Adrenal gland (tissue), 12 donors: ENCODE data around the gene SV2C. TPM values are rescaled to one million over a fixed set of nuclear protein-coding genes. Genes with fewer than 3 reads are reported as not detected.

Experiments used
- DNase-seq, 7 donors: peaks; one replicate each; pipeline ENCODE4 v3.0.0-alpha.2; 2019 to 2020
- H3K27ac ChIP-seq, 5 donors: fragments of 200-600 bp; sonication (generic) in 4 of 5; 1 replicate in 3 of 5; 2 replicates in 2 of 5; pipeline versions ENCODE4 v1.5.1 to v1.8.0; 2016 to 2020; ENCODE audit warnings: mild to moderate bottlenecking in 1 of 5
- H3K27me3 ChIP-seq: fragments of 200-600 bp; 2 replicates; pipeline ENCODE4 v1.8.0; 2021
- H3K36me3 ChIP-seq, 2 donors: fragments of 200-600 bp; replicated peaks in 1 of 2; 1 replicate in 1 of 2; 2 replicates in 1 of 2; pipeline versions ENCODE4 v1.5.1 to v1.8.0; 2018 to 2022
- H3K4me1 ChIP-seq, 2 donors: fragments of 200-600 bp; replicated peaks in 1 of 2; 1 replicate in 1 of 2; 2 replicates in 1 of 2; pipeline versions ENCODE4 v1.5.1 to v1.8.0; 2018 to 2021
- H3K4me3 ChIP-seq, 4 donors: fragments of 200-600 bp; sonication (generic) in 3 of 4; one replicate each; pipeline ENCODE4 v1.5.1; 2016 to 2018
- H3K9me3 ChIP-seq, 3 donors: fragments of 200-600 bp; sonication (generic) in 1 of 3; replicated peaks in 1 of 3; 1 replicate in 2 of 3; 2 replicates in 1 of 3; pipeline versions ENCODE4 v1.5.1 to v1.8.0; 2016 to 2021
- POLR2A ChIP-seq, 2 donors: fragments of 450-650 bp; IDR thresholded peaks; one replicate each; pipeline ENCODE4 v1.6.1; 2017; ENCODE audit warnings: antibody characterized with exemption in 2 of 2, mild to moderate bottlenecking in 2 of 2, moderate library complexity in 1 of 2
- WGBS, 4 donors: extraction: QIAGEN DNeasy Blood & Tissue Kit in 2 of 4; methylation state at CpG; one replicate each; pipeline versions ENCODE4 v1.1.5 to v1.1.7; 2013 to 2017; 5-methylcytosine and 5-hydroxymethylcytosine counted together
- intact Hi-C, 2 donors: fragments of 100-400 bp; cut with DNase I; formaldehyde crosslinking; loops; one replicate each; pipeline versions ENCODE4 v1.14.1 to v1.15.0; 2022 to 2023
- polyA plus RNA-seq, 3 donors: library from polyadenylated mRNA; stranded (reverse); fragments of 200-250 nt in 2 of 3; fragments of 350-450 nt in 1 of 3; fragmentation: Illumina TruSeq in 1 of 3; extraction: RNeasy Lipid Tissue Mini Kit (QIAGEN cat#74804) in 1 of 3; gene quantifications; one replicate each; pipeline ENCODE4 v1.2.3, GENCODE V29; 2013 to 2014
- total RNA-seq, 9 donors: library from RNA; depleted of rRNA in 4 of 9; stranded (reverse); fragments of >200 nt in 4 of 9; fragments of 120-200 nt in 1 of 9; fragmentation: NEBNext Ultra II Directional in 1 of 9; extraction: Animal tissue kit (Norgen Biotek cat#: 25700) in 1 of 9; gene quantifications; one replicate each; pipeline versions ENCODE4 v1.1.0 to v1.2.4, GENCODE V29; 2013 to 2023
- TF ChIP-seq, protein P1 (sequence below), 6 experiments: fragments of 450-650 bp in 4 of 6; fragments of 200-600 bp in 2 of 6; sonication (generic) in 1 of 6; IDR thresholded peaks; 1 replicate in 5 of 6; 2 replicates in 1 of 6; pipeline versions ENCODE4 v1.5.1 to v1.8.0; 2016 to 2021; ENCODE audit warnings: antibody characterized with exemption in 6 of 6, mild to moderate bottlenecking in 2 of 6, moderate library complexity in 1 of 6
- donor health status: healthy with polysubstance abuse.
- donor health status: Bipolar disorder and iron deficiency.
- donor health status: DM: yes; HTN: yes; CAD: no.
- donor health status: DM: no; HTN: no; CAD: no.
- donor health status: DM: no; HTN: no; CAD: no.
- donor health status: DM: yes; HTN: yes; CAD: no.

Gene SV2C
- total and polyA plus RNA-seq, 12 donors, result under 0.01 to 0.96 (median 0.19) TPM; not detected in 1

DNA sequence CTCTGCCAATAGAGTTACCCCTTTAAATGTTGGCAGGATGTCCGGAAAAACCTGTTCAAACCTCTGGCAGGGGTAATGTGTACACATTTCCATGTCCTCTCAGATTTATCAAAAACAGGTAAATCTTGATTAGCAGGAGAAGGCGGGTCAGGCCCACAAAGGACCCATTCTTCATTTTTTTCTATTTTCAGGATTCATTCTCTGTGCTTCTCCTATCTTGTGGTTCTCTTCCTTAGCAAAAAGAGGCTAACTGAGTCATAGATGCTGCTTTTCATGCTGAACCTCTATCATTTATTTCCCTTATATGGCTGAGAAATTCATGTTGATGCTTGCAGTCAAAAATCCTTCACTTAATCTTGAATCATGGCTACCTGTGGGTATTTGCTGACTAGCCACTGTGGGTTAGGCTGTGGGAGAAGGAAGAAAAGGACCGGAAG, 207.2 kb downstream of the SV2C start:
- H3K9me3 ChIP-seq, result no peaks in the 10 kb centered on the region
- H3K27ac ChIP-seq, result no peak overlapping the region
- H3K27me3 ChIP-seq, result no peaks in the 10 kb centered on the region
- no peak for TF ChIP-seq POLR2A (IDR thresholded peaks at IDR 0.05)
- TF ChIP-seq, protein P1, sequence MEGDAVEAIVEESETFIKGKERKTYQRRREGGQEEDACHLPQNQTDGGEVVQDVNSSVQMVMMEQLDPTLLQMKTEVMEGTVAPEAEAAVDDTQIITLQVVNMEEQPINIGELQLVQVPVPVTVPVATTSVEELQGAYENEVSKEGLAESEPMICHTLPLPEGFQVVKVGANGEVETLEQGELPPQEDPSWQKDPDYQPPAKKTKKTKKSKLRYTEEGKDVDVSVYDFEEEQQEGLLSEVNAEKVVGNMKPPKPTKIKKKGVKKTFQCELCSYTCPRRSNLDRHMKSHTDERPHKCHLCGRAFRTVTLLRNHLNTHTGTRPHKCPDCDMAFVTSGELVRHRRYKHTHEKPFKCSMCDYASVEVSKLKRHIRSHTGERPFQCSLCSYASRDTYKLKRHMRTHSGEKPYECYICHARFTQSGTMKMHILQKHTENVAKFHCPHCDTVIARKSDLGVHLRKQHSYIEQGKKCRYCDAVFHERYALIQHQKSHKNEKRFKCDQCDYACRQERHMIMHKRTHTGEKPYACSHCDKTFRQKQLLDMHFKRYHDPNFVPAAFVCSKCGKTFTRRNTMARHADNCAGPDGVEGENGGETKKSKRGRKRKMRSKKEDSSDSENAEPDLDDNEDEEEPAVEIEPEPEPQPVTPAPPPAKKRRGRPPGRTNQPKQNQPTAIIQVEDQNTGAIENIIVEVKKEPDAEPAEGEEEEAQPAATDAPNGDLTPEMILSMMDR (IDR thresholded peaks at IDR 0.05), result no peak
- no peaks in the 10 kb centered on the region for H3K36me3 ChIP-seq
- intact Hi-C loops, result no loop called here
- H3K4me1 ChIP-seq, result no peaks in the 10 kb centered on the region
- WGBS, 4 donors, result 79 to 90% (median 83%) methylated on average over 3 of the region's 3 CpGs
- no peak for DNase-seq
- H3K4me3 ChIP-seq, result no peak overlapping the region

DNA sequence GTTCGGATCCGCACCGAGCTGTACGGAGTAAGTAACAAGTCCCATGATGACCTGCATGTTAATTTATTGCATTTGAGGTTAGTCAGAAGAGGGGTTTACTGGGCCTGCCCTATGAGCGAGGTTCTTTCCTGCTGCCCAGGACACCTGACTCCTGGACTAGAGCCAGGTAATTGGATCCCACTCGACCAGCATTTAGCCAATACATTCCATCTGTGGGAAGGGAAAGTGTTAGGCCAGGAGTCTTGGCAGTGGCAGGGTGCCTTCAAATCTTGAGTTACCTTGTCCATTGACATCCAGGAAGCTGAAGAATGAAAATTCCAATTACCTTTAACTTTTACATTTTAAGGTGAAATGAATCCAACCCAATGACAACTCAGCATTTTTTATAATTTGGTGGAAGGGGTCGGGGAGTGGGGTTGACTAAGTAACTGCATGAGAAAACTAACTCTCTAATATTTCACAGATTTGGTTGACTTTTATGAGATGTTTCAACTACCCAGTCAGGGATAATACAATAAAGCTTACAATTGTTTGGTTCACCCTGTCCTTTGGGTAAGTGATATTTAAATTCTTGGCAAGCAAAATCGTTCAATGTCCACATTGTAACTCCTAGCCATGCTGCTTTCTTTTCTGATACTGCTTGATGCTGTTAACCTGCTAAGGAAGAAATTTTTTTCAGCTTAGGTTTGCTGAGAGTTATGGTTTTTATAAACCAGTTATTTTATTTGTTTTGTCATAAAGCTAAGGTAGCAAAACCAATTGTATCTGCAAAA, 208.3 kb downstream of the SV2C start:
- Histone ChIP-seq H3K4me1 (no peaks in the 10 kb centered on the region), H3K4me3 (no peak overlapping the region), H3K36me3 (no peaks in the 10 kb centered on the region), H3K27me3 (no peaks in the 10 kb centered on the region), H3K27ac (no peak overlapping the region), H3K9me3 (no peaks in the 10 kb centered on the region)
- no peak for DNase-seq
- intact Hi-C loops, result no loop called here
- TF ChIP-seq POLR2A (IDR thresholded peaks at IDR 0.05), result no peak
- TF ChIP-seq, protein P1 (IDR thresholded peaks at IDR 0.05), result no peak
- WGBS, 4 donors, result 84 to 87% (median 85%) methylated on average over 8 of the region's 8 CpGs

DNA sequence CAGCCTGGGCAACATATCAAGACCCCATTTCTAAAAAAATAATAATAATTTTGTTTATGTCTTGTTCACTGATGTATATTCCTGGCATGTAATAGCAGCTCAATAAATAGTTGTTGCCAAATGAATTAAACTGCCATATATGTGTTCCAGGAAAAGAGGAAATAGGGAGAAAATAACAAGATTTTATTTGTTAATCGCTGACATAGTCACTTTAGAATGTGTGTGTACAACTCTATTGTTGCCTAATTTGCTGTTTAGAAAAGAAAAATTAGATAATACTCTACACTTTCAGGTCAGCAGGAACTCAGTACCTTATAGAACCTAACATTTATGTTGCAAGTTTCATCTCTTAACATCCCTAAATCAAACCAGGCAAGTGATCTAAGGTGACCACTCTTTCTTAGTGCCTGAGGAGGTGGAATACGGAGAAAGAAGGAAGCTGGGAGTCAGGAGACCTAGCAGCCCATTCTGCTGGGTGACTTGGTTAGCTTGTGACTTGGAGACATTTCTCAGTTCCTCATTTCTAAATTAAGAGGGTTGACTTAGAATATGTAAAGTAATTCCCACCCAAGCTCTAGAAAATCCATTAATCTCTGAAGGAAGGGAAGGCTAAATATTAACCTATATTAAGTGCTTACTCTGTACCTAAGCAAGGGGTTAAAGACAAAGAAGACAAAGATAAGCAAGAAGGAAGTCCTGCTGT, 209.6 kb downstream of the SV2C start:
- Histone ChIP-seq H3K27ac (peak overlapping the region in 2 of 5 donors; percentile 17 to 43), H3K36me3 (no peaks in the 10 kb centered on the region), H3K27me3 (no peaks in the 10 kb centered on the region), H3K9me3 (no peaks in the 10 kb centered on the region), H3K4me3 (no peak overlapping the region), H3K4me1 (no peaks in the 10 kb centered on the region)
- DNase-seq, result peak in 1 of 7 donors; percentile 14
- intact Hi-C loops, result no loop called here
- 67 to 96% (median 83%) methylated on average over 2 of the region's 2 CpGs for WGBS, 4 donors
- no peak for TF ChIP-seq POLR2A (IDR thresholded peaks at IDR 0.05)
- TF ChIP-seq, protein P1 (IDR thresholded peaks at IDR 0.05), result no peak

DNA sequence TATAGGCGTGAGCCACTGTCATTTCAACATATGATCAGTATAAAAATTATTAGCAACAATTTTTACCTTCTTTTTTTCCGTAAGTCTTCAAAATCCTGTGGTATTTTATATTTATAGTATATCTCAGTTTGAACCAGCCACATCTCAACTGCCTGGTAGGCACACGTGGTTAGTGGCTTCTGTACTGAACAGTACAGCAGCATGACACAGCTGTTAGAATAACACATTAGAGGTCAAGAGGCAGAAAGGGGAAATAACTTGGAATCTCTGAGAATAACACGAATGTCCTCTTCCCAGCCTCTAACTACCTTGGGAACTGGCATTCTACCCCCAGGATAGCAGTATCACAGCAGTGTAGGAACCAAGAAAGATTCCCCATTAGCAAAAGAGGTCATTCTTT, 211.4 kb downstream of the SV2C start:
- intact Hi-C loops, result no loop called here
- H3K36me3 ChIP-seq, result no peaks in the 10 kb centered on the region
- no peaks in the 10 kb centered on the region for H3K9me3 ChIP-seq
- peak in 1 of 7 donors; percentile 14 for DNase-seq
- H3K4me3 ChIP-seq, result no peak overlapping the region
- no peaks in the 10 kb centered on the region for H3K27me3 ChIP-seq
- TF ChIP-seq, protein P1 (IDR thresholded peaks at IDR 0.05), result no peak
- no peak for TF ChIP-seq POLR2A (IDR thresholded peaks at IDR 0.05)
- H3K4me1 ChIP-seq, result no peaks in the 10 kb centered on the region
- H3K27ac ChIP-seq, result peak overlapping the region in 1 of 5 donors; percentile 27
- 50 to 60% (median 52%) methylated on average over 4 of the region's 4 CpGs for WGBS, 4 donors
